Kidney (tissue), 14 donors: ENCODE data around the gene LRR1. TPM values are rescaled to one million over a fixed set of nuclear protein-coding genes. Genes with fewer than 3 reads are reported as not detected.

Source experiments
- DNase-seq, 5 donors: peaks; one replicate each; pipeline ENCODE4 v3.0.0-alpha.2; 2013 to 2020
- FAIRE-seq: peaks from 2 replicates; lab custom pipeline; 2012; peaks lifted over from hg19 to GRCh38; lab: Jason Lieb, UNC
- H3K27ac ChIP-seq, 2 donors: one replicate each; pipeline ENCODE4 v1.7.0; 2013; ENCODE audit warnings: low read depth in 2 of 2, low read length in 2 of 2, inconsistent platforms in 1 of 2
- H3K27me3 ChIP-seq: one replicate; pipeline ENCODE4 v1.7.1; 2013; ENCODE audit warnings: low read length, inconsistent platforms; ENCODE audit not compliant: control insufficient read depth, insufficient read depth
- H3K36me3 ChIP-seq, 3 donors: one replicate each; pipeline versions ENCODE4 v1.7.0 to v1.7.1; 2013; ENCODE audit warnings: low read length in 3 of 3, control low read depth in 1 of 3, inconsistent platforms in 1 of 3; ENCODE audit not compliant: insufficient read depth in 3 of 3, control insufficient read depth in 2 of 3
- H3K4me1 ChIP-seq, 3 donors: one replicate each; pipeline versions ENCODE4 v1.7.0 to v1.7.1; 2013; ENCODE audit warnings: low read length in 3 of 3, inconsistent platforms in 1 of 3, low read depth in 1 of 3; ENCODE audit not compliant: control insufficient read depth in 2 of 3, insufficient read depth in 2 of 3
- H3K4me3 ChIP-seq, 3 donors: one replicate each; pipeline versions ENCODE4 v1.7.0 to v1.8.1; 2013; ENCODE audit warnings: low read length in 3 of 3, control low read depth in 1 of 3, inconsistent platforms in 1 of 3
- H3K9ac ChIP-seq, 3 donors: one replicate each; pipeline versions ENCODE4 v1.7.0 to v1.7.1; 2013; ENCODE audit warnings: low read length in 3 of 3, control low read depth in 1 of 3, inconsistent platforms in 1 of 3
- H3K9me3 ChIP-seq, 3 donors: one replicate each; pipeline versions ENCODE4 v1.7.0 to v1.7.1; 2013; ENCODE audit warnings: low read length in 3 of 3, control low read depth in 1 of 3, inconsistent platforms in 1 of 3; ENCODE audit not compliant: control insufficient read depth in 2 of 3, insufficient read depth in 1 of 3
- CTCF ChIP-seq: IDR thresholded peaks from 3 replicates; pipeline ENCODE4 v1.5.1; 2012; ENCODE audit warnings: mild to moderate bottlenecking, moderate library complexity, borderline replicate concordance; ENCODE audit not compliant: insufficient read depth; ENCODE audit errors: extremely low read depth
- intact Hi-C: fragments of 100-400 bp; cut with DNase I; formaldehyde crosslinking; loops from one replicate; pipeline ENCODE4 v1.11.1; 2022
- polyA plus RNA-seq: library from polyadenylated mRNA; stranded (reverse); fragments of 350-450 nt; fragmentation: Illumina TruSeq; extraction: RNeasy Lipid Tissue Mini Kit (QIAGEN cat#74804); gene quantifications from one replicate; pipeline ENCODE4 v1.2.3, GENCODE V29; 2014; ENCODE audit warnings: low read depth, low replicate concordance; ENCODE audit not compliant: insufficient read depth
- total RNA-seq: library from RNA; stranded (reverse); fragmentation: NEBNext Ultra II Directional; extraction: Animal tissue kit (Norgen Biotek cat#: 25700); gene quantifications from one replicate; pipeline ENCODE4 v1.2.1, GENCODE V29; 2021
- donor health status: control.
- donor health status: control.
- donor health status: control.
- donor health status: control.
- donor health status: control.
- donor health status: DM: yes; HTN: yes; CAD: no.
- donor health status: Normal renal cell carcinoma (clear cell type).

Gene LRR1
- total and polyA plus RNA-seq, 2 donors from 2014 or later: 6.6 to 7.7 TPM

- intact Hi-C loops: no loop called here
- peak in 2 of 5 donors; percentile 34 to 49 for DNase-seq
- peaks cover 0 to 16% (median 8%) of the 10 kb centered on the region in 3 donors for H3K4me1 ChIP-seq
- peak; percentile 41 for FAIRE-seq
- H3K36me3 ChIP-seq: no peaks in the 10 kb centered on the region
- H3K9me3 ChIP-seq: no peaks in the 10 kb centered on the region
- peak; percentile 26 for TF ChIP-seq CTCF
- peak overlapping the region in 2 of 3 donors; percentile 9 to 28 for H3K4me3 ChIP-seq
- H3K9ac ChIP-seq: peak overlapping the region in 1 of 3 donors; percentile 38
- H3K27me3 ChIP-seq: no peaks in the 10 kb centered on the region
- peak overlapping the region; percentile 25 to 61 for H3K27ac ChIP-seq
These were observed 48.2 kb upstream of the LRR1 start for GRCh38 chr14:49550286-49551184.

GRCh38 chr14:49551569-49551968 is 47.2 kb upstream of the LRR1 start:
- DNase-seq (no peak), FAIRE-seq (no peak)
- Histone ChIP-seq H3K9ac (no peak overlapping the region), H3K4me1 (peaks cover 0 to 16% (median 6%) of the 10 kb centered on the region in 3 donors), H3K27ac (peak overlapping the region; percentile 52 to 61), H3K27me3 (no peaks in the 10 kb centered on the region), H3K36me3 (no peaks in the 10 kb centered on the region), H3K4me3 (no peak overlapping the region), H3K9me3 (no peaks in the 10 kb centered on the region)
- intact Hi-C loops: no loop called here
- TF ChIP-seq CTCF: no peak

- no peak overlapping the region for H3K9ac ChIP-seq
- peaks cover 0 to 16% (median 4%) of the 10 kb centered on the region in 3 donors for H3K4me1 ChIP-seq
- FAIRE-seq (no peak), DNase-seq (no peak)
- no peak for TF ChIP-seq CTCF
- intact Hi-C loops: no loop called here
- H3K36me3 ChIP-seq: no peaks in the 10 kb centered on the region
- no peaks in the 10 kb centered on the region for H3K9me3 ChIP-seq
- H3K4me3 ChIP-seq: no peak overlapping the region
- H3K27ac ChIP-seq: peak overlapping the region in 1 of 2 donors; percentile 2
- H3K27me3 ChIP-seq: no peaks in the 10 kb centered on the region
These were observed 45.6 kb upstream of the LRR1 start for GRCh38 chr14:49553106-49553505.
